GM12878 (cell line): ENCODE data around the gene HVCN1. TPM values are rescaled to one million over a fixed set of nuclear protein-coding genes. Genes with fewer than 3 reads are reported as not detected.

ENCODE experiments used
- ATAC-seq: fragments of 200-7000 bp; cut with Tn5 transposase; 3 replicates; pipeline ENCODE4 v1.9.1; 2020; ENCODE audit warnings: mild to moderate bottlenecking, moderate library complexity
- BruUV-seq: library from RNA; stranded (reverse); fragments of 400-500 nt; replicated peaks from 2 replicates; lab custom pipeline; 2021; lab: Mats Ljungman, UMichigan
- CTCF ChIA-PET: fragments of 300-600 bp; sonication (Branson Sonifier 250); formaldehyde crosslinking; extraction: SDS; loops from one replicate; lab custom pipeline; 2021; ENCODE audit warnings: inconsistent platforms; lab: Yijun Ruan, JAX
- POLR2A ChIA-PET: fragments of 350-600 bp; formaldehyde crosslinking; extraction: SDS; loops from one replicate; lab custom pipeline; 2021; ENCODE audit warnings: inconsistent platforms; lab: Charles Lee
- RAD21 ChIA-PET: fragments of 300-600 bp; sonication (Branson Sonifier 250); formaldehyde crosslinking; loops from one replicate; lab custom pipeline; 2023; ENCODE audit warnings: antibody characterized with exemption; ENCODE audit not compliant: unreplicated experiment; lab: Charles Lee
- SMC1A ChIA-PET: fragments of 300-600 bp; sonication (Branson Sonifier 250); formaldehyde crosslinking; loops from one replicate; lab custom pipeline; 2023; ENCODE audit not compliant: unreplicated experiment, uncharacterized antibody; lab: Charles Lee
- DNase-seq: peaks from one replicate; pipeline ENCODE4 v3.0.0-alpha.2; 2011; ENCODE audit warnings: low read depth, low spot score
- FAIRE-seq: peaks from 3 replicates; lab custom pipeline; 2011; peaks lifted over from hg19 to GRCh38; lab: Jason Lieb, UNC
- H2AFZ ChIP-seq: 2 replicates; pipeline ENCODE4 v1.6.0; 2011; ENCODE audit warnings: low read depth, low read length, control low read depth; ENCODE audit not compliant: control insufficient read depth
- H3K27ac ChIP-seq: 2 replicates; pipeline ENCODE4 v1.5.1; 2011; ENCODE audit warnings: control low read depth; ENCODE audit not compliant: control insufficient read depth, insufficient read depth
- H3K27me3 ChIP-seq, 2 experiments: replicated peaks in 1 of 2; 2 replicates each; pipeline versions ENCODE4 v1.6.0 to v1.6.1; 2011; ENCODE audit warnings: low read length in 1 of 2; ENCODE audit not compliant: control insufficient read depth in 2 of 2, insufficient read depth in 2 of 2
- H3K36me3 ChIP-seq, 2 experiments: 2 replicates each; pipeline ENCODE4 v1.5.1; 2011; ENCODE audit warnings: low read length in 1 of 2; ENCODE audit not compliant: control insufficient read depth in 2 of 2, insufficient read depth in 2 of 2
- H3K4me1 ChIP-seq: 2 replicates; pipeline ENCODE4 v1.6.1; 2011; ENCODE audit warnings: mild to moderate bottlenecking, low read length, moderate library complexity, mixed read lengths; ENCODE audit not compliant: control insufficient read depth, insufficient read depth
- H3K4me2 ChIP-seq: 2 replicates; pipeline ENCODE4 v1.6.0; 2011; ENCODE audit warnings: control low read depth; ENCODE audit not compliant: control insufficient read depth, insufficient read depth
- H3K4me3 ChIP-seq: fragments of 200-600 bp; sonication (generic); 2 replicates; pipeline ENCODE4 v1.5.1; 2016
- H3K79me2 ChIP-seq: 2 replicates; pipeline ENCODE4 v1.6.0; 2011; ENCODE audit warnings: low read length; ENCODE audit not compliant: control insufficient read depth, insufficient read depth
- H3K9ac ChIP-seq: 2 replicates; pipeline ENCODE4 v1.8.0; 2011; ENCODE audit warnings: low read length, control low read depth, mixed read lengths; ENCODE audit not compliant: control insufficient read depth, insufficient read depth
- H3K9me3 ChIP-seq: replicated peaks from 3 replicates; pipeline ENCODE4 v1.5.1; 2011; ENCODE audit warnings: mild to moderate bottlenecking, low read length; ENCODE audit not compliant: control insufficient read depth, insufficient read depth
- H4K20me1 ChIP-seq: 2 replicates; pipeline ENCODE4 v1.6.0; 2011; ENCODE audit not compliant: control insufficient read depth, insufficient read depth
- ATF7 ChIP-seq: fragments of 450-650 bp; IDR thresholded peaks from 2 replicates; pipeline ENCODE4 v1.6.1; 2016; ENCODE audit warnings: low read depth, mild to moderate bottlenecking
- EGR1 ChIP-seq, 2 experiments: IDR thresholded peaks; 1 replicate in 1 of 2; 2 replicates in 1 of 2; pipeline ENCODE4 v1.6.1; 2011 to 2012; ENCODE audit warnings: low read depth in 2 of 2, low read length in 2 of 2, borderline replicate concordance in 1 of 2, mild to moderate bottlenecking in 1 of 2, moderate library complexity in 1 of 2
- KLF5 ChIP-seq: fragments of 450-650 bp; IDR thresholded peaks from 2 replicates; pipeline ENCODE4 v1.6.1; 2014; ENCODE audit warnings: mild to moderate bottlenecking; ENCODE audit not compliant: partially characterized antibody
- SIN3A ChIP-seq: IDR thresholded peaks from 2 replicates; pipeline ENCODE4 v1.6.1; 2012; ENCODE audit warnings: low read depth, low read length, improper control_type of control experiment
- ZBED1 ChIP-seq: IDR thresholded peaks from 2 replicates; pipeline ENCODE4 v1.6.1; 2016; ENCODE audit warnings: borderline replicate concordance
- WGBS: methylation state at CpG from one replicate; pipeline ENCODE4 v1.1.6; 2016; ENCODE audit warnings: low lambda C conversion rate; ENCODE audit not compliant: insufficient replicate concordance, insufficient coverage; ENCODE audit errors: missing lambda C conversion rate; 5-methylcytosine and 5-hydroxymethylcytosine counted together
- in situ Hi-C: fragments of 300-500 bp; cut with MboI; formaldehyde crosslinking; loops from 9 replicates; pipeline ENCODE4 v1.14.3; 2018; ENCODE audit warnings: mixed read lengths
- intact Hi-C: fragments of 100-400 bp; cut with micrococcal nuclease; formaldehyde crosslinking; loops from one replicate; pipeline ENCODE4 v1.14.2; 2022; ENCODE audit not compliant: unreplicated experiment
- polyA plus RNA-seq, 11 experiments: library from polyadenylated mRNA; depleted of rRNA in 4 of 11; unstranded in 6 of 11; stranded (reverse) in 5 of 11; fragments of >200 nt; fragmentation: Nextera tagmentation in 4 of 11; fragmentation: Illumina TruSeq in 1 of 11; extraction: Ambion mirVana in 4 of 11; extraction: Trizol in 1 of 11; gene quantifications; 1 replicate in 1 of 11; 2 replicates in 10 of 11; pipeline versions ENCODE4 v1.2.1 to v1.2.3, GENCODE V29; 2011 to 2016; ENCODE audit warnings: inconsistent platforms in 2 of 11, missing spikeins in 2 of 11, low read depth in 1 of 11
- total RNA-seq, 4 experiments: library from RNA; depleted of rRNA in 3 of 4; stranded (reverse); fragments of >200 nt in 3 of 4; fragmentation: Illumina TruSeq in 1 of 4; extraction: Trizol in 1 of 4; gene quantifications; 2 replicates each; pipeline versions ENCODE4 v1.2.1 to v1.2.3, GENCODE V29; 2013 to 2021
- TF ChIP-seq, protein P1 (sequence below): fragments of 450-650 bp; IDR thresholded peaks from 2 replicates; pipeline ENCODE4 v1.6.1; 2017; ENCODE audit warnings: mild to moderate bottlenecking
- TF ChIP-seq, protein P2 (sequence below): IDR thresholded peaks from 2 replicates; pipeline ENCODE4 v1.6.1; 2011; ENCODE audit warnings: low read depth, mild to moderate bottlenecking, low read length, moderate library complexity, borderline replicate concordance; ENCODE audit errors: extremely low read depth
- TF ChIP-seq, protein P3 (sequence below): fragments of 450-650 bp; IDR thresholded peaks from 2 replicates; pipeline ENCODE4 v1.6.1; 2014; ENCODE audit warnings: mild to moderate bottlenecking
- TF ChIP-seq, protein P4 (sequence below): IDR thresholded peaks from 2 replicates; pipeline ENCODE4 v1.6.1; 2011; ENCODE audit warnings: low read depth, low read length, improper control_type of control experiment, borderline replicate concordance

Gene HVCN1
- total and polyA plus RNA-seq, 10 of the 15 experiments (the other 5 are each of a cell fraction or from before 2014, with no cell fraction given), result 27.8 to 181 (median 103) TPM

DNA sequence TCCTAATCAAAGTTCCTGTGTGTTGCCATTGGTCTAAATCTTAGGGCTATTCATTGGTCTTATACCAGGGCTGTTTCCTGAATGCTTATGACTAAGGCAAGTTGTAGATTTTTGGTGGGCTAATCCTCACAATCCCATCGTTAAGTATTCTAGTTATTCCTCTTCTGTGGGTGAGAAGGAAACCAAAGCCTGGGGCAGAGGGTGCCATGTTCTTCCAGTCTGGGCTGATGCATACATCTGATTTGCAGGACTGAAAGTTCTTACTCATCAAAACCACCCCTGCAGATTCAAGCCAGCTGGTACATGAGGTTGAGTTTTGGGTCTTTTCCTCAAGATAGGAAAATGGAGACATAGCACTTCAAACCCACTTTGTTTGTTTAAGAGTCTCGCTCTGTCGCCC, 28.1 kb upstream of the HVCN1 start:
- peaks cover 3% of the 10 kb centered on the region; the same call in 1 of the 2 replicates for H3K4me1 ChIP-seq
- H2AFZ ChIP-seq, result no peak overlapping the region
- SMC1A ChIA-PET, result interaction anchor here (0.6 to 1.1 kb wide), 3 partner anchors 12 to 273 kb away, joined by 3 read pairs; no protein-coding TSS in a partner anchor
- no peak for ATAC-seq
- FAIRE-seq, result no peak
- H3K9me3 ChIP-seq, result no peaks in the 10 kb centered on the region
- BruUV-seq, result no TSS peak
- H3K79me2 ChIP-seq, result no peaks in the 10 kb centered on the region; the same call in 1 of the 2 replicates
- RAD21 ChIA-PET, result no interaction called here
- intact Hi-C loops (no loop called here), in situ Hi-C loops (no loop called here)
- no peak overlapping the region for H3K4me2 ChIP-seq
- H3K27ac ChIP-seq, result no peak overlapping the region
- TF ChIP-seq, protein P1, sequence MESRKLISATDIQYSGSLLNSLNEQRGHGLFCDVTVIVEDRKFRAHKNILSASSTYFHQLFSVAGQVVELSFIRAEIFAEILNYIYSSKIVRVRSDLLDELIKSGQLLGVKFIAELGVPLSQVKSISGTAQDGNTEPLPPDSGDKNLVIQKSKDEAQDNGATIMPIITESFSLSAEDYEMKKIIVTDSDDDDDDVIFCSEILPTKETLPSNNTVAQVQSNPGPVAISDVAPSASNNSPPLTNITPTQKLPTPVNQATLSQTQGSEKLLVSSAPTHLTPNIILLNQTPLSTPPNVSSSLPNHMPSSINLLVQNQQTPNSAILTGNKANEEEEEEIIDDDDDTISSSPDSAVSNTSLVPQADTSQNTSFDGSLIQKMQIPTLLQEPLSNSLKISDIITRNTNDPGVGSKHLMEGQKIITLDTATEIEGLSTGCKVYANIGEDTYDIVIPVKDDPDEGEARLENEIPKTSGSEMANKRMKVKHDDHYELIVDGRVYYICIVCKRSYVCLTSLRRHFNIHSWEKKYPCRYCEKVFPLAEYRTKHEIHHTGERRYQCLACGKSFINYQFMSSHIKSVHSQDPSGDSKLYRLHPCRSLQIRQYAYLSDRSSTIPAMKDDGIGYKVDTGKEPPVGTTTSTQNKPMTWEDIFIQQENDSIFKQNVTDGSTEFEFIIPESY, result no peak
- TF ChIP-seq ZBED1, result 0 out of 2 replicates have a peak, but pooled peaks have one; percentile 8
- H3K4me3 ChIP-seq, result no peak overlapping the region
- no peaks in the 10 kb centered on the region for H3K27me3 ChIP-seq
- no peak for DNase-seq
- H3K9ac ChIP-seq, result no peak overlapping the region
- H4K20me1 ChIP-seq, result no peaks in the 10 kb centered on the region
- 98% methylated on average over 3 of the region's 3 CpGs for whole genome bisulfite sequencing
- CTCF ChIA-PET, result interaction anchor here (1.3 kb wide), 1 partner anchor 12 kb away, joined by 4 read pairs; no protein-coding TSS in a partner anchor
- POLR2A ChIA-PET, result interaction anchor here (0.6 kb wide), 1 partner anchor 133 kb away, joined by 4 read pairs; no protein-coding TSS in a partner anchor
- H3K36me3 ChIP-seq, result peaks cover 5 to 36% of the 10 kb centered on the region in 2 experiments; a peak in 3 of 4 replicates

DNA sequence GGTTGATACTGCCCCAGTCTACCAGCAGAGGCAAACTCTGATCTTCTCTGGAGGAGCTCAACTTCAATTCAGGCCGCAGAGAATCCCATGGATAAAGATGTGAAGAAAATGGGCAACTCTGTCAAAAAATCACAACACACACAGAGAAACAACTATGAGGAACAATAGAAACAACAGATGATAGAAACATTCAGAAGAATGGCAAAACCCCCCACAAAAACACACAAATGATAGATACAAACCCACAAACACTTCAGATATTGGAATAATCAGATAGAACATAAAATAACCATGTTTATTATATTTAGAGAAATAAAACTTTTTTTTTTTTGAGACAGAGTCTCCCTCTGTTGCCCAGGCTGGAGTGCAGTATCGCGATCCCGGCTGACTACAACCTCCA, 20.0 kb upstream of the HVCN1 start:
- TF ChIP-seq SIN3A, result no peak
- TF ChIP-seq EGR1 (IDR thresholded peaks at IDR 0.05; ENCODE audit: borderline replicate concordance in 1 of 2, low read depth in 2 of 2, low read length in 2 of 2), result no peak
- TF ChIP-seq KLF5, result no peak
- TF ChIP-seq ATF7, result no peak
- TF ChIP-seq, protein P2, sequence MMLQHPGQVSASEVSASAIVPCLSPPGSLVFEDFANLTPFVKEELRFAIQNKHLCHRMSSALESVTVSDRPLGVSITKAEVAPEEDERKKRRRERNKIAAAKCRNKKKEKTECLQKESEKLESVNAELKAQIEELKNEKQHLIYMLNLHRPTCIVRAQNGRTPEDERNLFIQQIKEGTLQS, result no peak
- TF ChIP-seq, protein P3, sequence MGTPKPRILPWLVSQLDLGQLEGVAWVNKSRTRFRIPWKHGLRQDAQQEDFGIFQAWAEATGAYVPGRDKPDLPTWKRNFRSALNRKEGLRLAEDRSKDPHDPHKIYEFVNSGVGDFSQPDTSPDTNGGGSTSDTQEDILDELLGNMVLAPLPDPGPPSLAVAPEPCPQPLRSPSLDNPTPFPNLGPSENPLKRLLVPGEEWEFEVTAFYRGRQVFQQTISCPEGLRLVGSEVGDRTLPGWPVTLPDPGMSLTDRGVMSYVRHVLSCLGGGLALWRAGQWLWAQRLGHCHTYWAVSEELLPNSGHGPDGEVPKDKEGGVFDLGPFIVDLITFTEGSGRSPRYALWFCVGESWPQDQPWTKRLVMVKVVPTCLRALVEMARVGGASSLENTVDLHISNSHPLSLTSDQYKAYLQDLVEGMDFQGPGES, result no peak
- TF ChIP-seq, protein P4, sequence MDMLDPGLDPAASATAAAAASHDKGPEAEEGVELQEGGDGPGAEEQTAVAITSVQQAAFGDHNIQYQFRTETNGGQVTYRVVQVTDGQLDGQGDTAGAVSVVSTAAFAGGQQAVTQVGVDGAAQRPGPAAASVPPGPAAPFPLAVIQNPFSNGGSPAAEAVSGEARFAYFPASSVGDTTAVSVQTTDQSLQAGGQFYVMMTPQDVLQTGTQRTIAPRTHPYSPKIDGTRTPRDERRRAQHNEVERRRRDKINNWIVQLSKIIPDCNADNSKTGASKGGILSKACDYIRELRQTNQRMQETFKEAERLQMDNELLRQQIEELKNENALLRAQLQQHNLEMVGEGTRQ, result no peak
- TF ChIP-seq, all 136 proteins: peak for 0
- Histone ChIP-seq H3K9ac (no peak overlapping the region), H3K79me2 (no peaks in the 10 kb centered on the region), H3K4me3 (no peak overlapping the region), H2AFZ (no peak overlapping the region), H3K27me3 (no peaks in the 10 kb centered on the region), H3K4me1 (no peaks in the 10 kb centered on the region), H3K4me2 (no peak overlapping the region), H3K27ac (no peak overlapping the region), H4K20me1 (no peaks in the 10 kb centered on the region), H3K9me3 (no peaks in the 10 kb centered on the region), H3K36me3 (no peaks in the 10 kb centered on the region)
- in situ Hi-C loops (no loop called here), intact Hi-C loops (no loop called here)
- 95% methylated on average over 4 of the region's 4 CpGs for WGBS
- ATAC-seq, result no peak
- CTCF ChIA-PET, result interaction anchor here (0.6 to 2.0 kb wide), 5 partner anchors 11 to 278 kb away, joined by 3 to 6 read pairs (median 3); no protein-coding TSS in a partner anchor
- RAD21 ChIA-PET, result interaction anchor here (0.9 to 2.0 kb wide), 3 partner anchors 19 to 119 kb away, joined by 3 to 5 read pairs (median 4); no protein-coding TSS in a partner anchor
- FAIRE-seq, result no peak
- no peak for DNase-seq
- POLR2A ChIA-PET, result interaction anchor here (0.6 to 0.7 kb wide), 2 partner anchors 13 to 171 kb away, joined by 3 to 6 read pairs; no protein-coding TSS in a partner anchor
- no TSS peak for BruUV-seq
- SMC1A ChIA-PET, result interaction anchor here (1.2 to 2.5 kb wide), 3 partner anchors 22 to 116 kb away, joined by 3 to 13 read pairs (median 4); no protein-coding TSS in a partner anchor
